K562 treated with DMSO at 1 percent for 24 hours (cell line): ENCODE measurements around the gene KLRB1. TPM values are rescaled to one million over a fixed set of nuclear protein-coding genes. Genes with fewer than 3 reads are reported as not detected.

Experiments
- total RNA-seq: library from RNA; unstranded; fragments of 300-600 nt; gene quantifications from 2 replicates; pipeline ENCODE4 v1.2.3, GENCODE V29; 2022; ENCODE audit warnings: low read depth; ENCODE audit not compliant: insufficient read depth

Gene KLRB1
- total RNA-seq, result not detected in 2 replicates

GRCh38 chr12:9607716-9608115 is at the start of gene KLRB1:
Gene KLRB1 (minus strand): TSS chr12:9607916. CDS start chr12:9607839, 77 bp downstream.

Other genes with a start within 250 kb of the KLRB1 start
- gene CLEC2D, start 61.8 kb upstream of the KLRB1 start, total RNA-seq, result 2.0 and 3.5 TPM in 2 replicates
- gene CLECL1, start 125.2 kb upstream of the KLRB1 start, total RNA-seq, result not detected in 2 replicates
- gene CD69, start 153.0 kb upstream of the KLRB1 start, total RNA-seq, result 17.2 and 17.4 TPM in 2 replicates
- 0.56 and 2.2 TPM in 2 replicates for gene KLRF1, start 219.6 kb upstream of the KLRB1 start, total RNA-seq